MM.1S (cell line): ENCODE data around the gene CYTH3.

ENCODE experiments used
- DNase-seq: peaks from one replicate; pipeline ENCODE4 v3.0.0-alpha.2; 2015
- H2AFZ ChIP-seq: fragments of 300-600 bp; sonication (generic); 2 replicates; pipeline ENCODE4 v1.6.0; 2016; ENCODE audit warnings: antibody characterized with exemption, low read length
- H3F3A ChIP-seq: fragments of 300-600 bp; sonication (generic); 2 replicates; pipeline ENCODE4 v1.6.1; 2016; ENCODE audit warnings: mild to moderate bottlenecking, antibody characterized with exemption, low read length, moderate library complexity, mixed read lengths; ENCODE audit not compliant: insufficient read depth
- H3K27ac ChIP-seq: fragments of 300-600 bp; sonication (generic); 2 replicates; pipeline ENCODE4 v1.5.1; 2016; ENCODE audit warnings: mild to moderate bottlenecking, low read length
- H3K27me3 ChIP-seq: fragments of 300-600 bp; sonication (generic); replicated peaks from 2 replicates; pipeline ENCODE4 v1.6.0; 2016; ENCODE audit warnings: low read length; ENCODE audit not compliant: insufficient read depth
- H3K36me3 ChIP-seq: fragments of 300-600 bp; sonication (generic); replicated peaks from 2 replicates; pipeline ENCODE4 v1.6.1; 2016; ENCODE audit warnings: mild to moderate bottlenecking, low read length, mixed read lengths; ENCODE audit not compliant: insufficient read depth
- H3K4me1 ChIP-seq: fragments of 300-600 bp; sonication (generic); 2 replicates; pipeline ENCODE4 v1.6.1; 2016; ENCODE audit warnings: low read length, mixed read lengths
- H3K4me2 ChIP-seq: fragments of 300-600 bp; sonication (generic); 2 replicates; pipeline ENCODE4 v1.6.0; 2016; ENCODE audit warnings: low read depth, low read length
- H3K4me3 ChIP-seq: fragments of 300-600 bp; sonication (generic); 2 replicates; pipeline ENCODE4 v1.5.1; 2016; ENCODE audit warnings: low read length, mixed read lengths
- H3K79me2 ChIP-seq: fragments of 300-600 bp; sonication (generic); 2 replicates; pipeline ENCODE4 v1.6.1; 2016; ENCODE audit warnings: mixed run types, low read length, mixed read lengths
- H3K9ac ChIP-seq: fragments of 300-600 bp; sonication (generic); 2 replicates; pipeline ENCODE4 v1.6.1; 2016; ENCODE audit warnings: low read length, mixed read lengths
- H3K9me2 ChIP-seq: fragments of 300-600 bp; sonication (generic); replicated peaks from 2 replicates; pipeline ENCODE4 v1.6.1; 2016; ENCODE audit warnings: mild to moderate bottlenecking, low read length, mixed read lengths; ENCODE audit not compliant: insufficient read depth
- H3K9me3 ChIP-seq: fragments of 300-600 bp; sonication (generic); replicated peaks from 2 replicates; pipeline ENCODE4 v1.6.1; 2016; ENCODE audit warnings: mild to moderate bottlenecking, low read length, mixed read lengths; ENCODE audit not compliant: insufficient read depth
- H4K20me1 ChIP-seq: fragments of 300-600 bp; sonication (generic); 2 replicates; pipeline ENCODE4 v1.6.1; 2016; ENCODE audit warnings: mild to moderate bottlenecking, low read length, moderate library complexity, mixed read lengths; ENCODE audit not compliant: insufficient read depth
- EZH2 ChIP-seq: fragments of 300-600 bp; sonication (generic); optimal IDR thresholded peaks from 2 replicates; pipeline ENCODE3; 2017; ENCODE audit warnings: low read depth, mild to moderate bottlenecking, antibody characterized with exemption, low read length, mixed read lengths
- EZH2phosphoT487 ChIP-seq: fragments of 300-600 bp; sonication (generic); IDR thresholded peaks from 2 replicates; pipeline ENCODE4 v1.6.1; 2018; ENCODE audit warnings: antibody characterized with exemption, low read length
- TF ChIP-seq, protein P1 (sequence below): fragments of 300-600 bp; sonication (generic); IDR thresholded peaks from 2 replicates; pipeline ENCODE4 v1.5.1; 2016; ENCODE audit warnings: antibody characterized with exemption, low read length, mixed read lengths

The CYTH3 gene

DNA sequence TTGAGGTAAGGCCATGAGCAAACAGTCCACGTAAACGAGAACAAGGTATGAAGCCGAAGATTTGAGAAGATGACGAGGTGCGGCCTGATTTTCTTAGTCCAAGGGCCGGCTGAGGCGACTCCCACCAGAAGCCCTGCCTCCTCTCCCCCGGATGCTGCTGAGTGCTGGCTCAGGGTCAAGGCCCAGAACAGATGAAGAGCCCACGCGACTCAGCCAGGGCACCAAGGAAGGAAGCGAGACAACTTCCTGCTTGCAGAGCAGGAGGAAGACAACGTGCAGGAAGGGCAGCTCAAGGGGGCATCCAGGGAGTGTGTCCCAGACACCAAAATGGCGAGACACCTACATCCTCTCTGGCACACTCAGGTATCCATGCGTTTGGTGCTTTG lies 99.5 kb downstream of the CYTH3 start:
- H3K36me3 ChIP-seq: 0 out of 2 replicates have a peak, but pooled peaks cover 3% of the 10 kb centered on the region
- no peak overlapping the region for H3K4me3 ChIP-seq
- H3K9ac ChIP-seq: no peak overlapping the region
- no peaks in the 10 kb centered on the region for H4K20me1 ChIP-seq
- H3F3A ChIP-seq: no peaks in the 10 kb centered on the region
- H3K4me2 ChIP-seq: no peak overlapping the region
- DNase-seq: no peak
- no peaks in the 10 kb centered on the region for H3K27me3 ChIP-seq
- no peaks in the 10 kb centered on the region for H3K9me2 ChIP-seq
- no peaks in the 10 kb centered on the region for H3K9me3 ChIP-seq
- TF ChIP-seq EZH2: no peak
- TF ChIP-seq EZH2phosphoT487: no peak
- TF ChIP-seq, protein P1, sequence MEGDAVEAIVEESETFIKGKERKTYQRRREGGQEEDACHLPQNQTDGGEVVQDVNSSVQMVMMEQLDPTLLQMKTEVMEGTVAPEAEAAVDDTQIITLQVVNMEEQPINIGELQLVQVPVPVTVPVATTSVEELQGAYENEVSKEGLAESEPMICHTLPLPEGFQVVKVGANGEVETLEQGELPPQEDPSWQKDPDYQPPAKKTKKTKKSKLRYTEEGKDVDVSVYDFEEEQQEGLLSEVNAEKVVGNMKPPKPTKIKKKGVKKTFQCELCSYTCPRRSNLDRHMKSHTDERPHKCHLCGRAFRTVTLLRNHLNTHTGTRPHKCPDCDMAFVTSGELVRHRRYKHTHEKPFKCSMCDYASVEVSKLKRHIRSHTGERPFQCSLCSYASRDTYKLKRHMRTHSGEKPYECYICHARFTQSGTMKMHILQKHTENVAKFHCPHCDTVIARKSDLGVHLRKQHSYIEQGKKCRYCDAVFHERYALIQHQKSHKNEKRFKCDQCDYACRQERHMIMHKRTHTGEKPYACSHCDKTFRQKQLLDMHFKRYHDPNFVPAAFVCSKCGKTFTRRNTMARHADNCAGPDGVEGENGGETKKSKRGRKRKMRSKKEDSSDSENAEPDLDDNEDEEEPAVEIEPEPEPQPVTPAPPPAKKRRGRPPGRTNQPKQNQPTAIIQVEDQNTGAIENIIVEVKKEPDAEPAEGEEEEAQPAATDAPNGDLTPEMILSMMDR: no peak
- H3K27ac ChIP-seq: no peak overlapping the region
- no peaks in the 10 kb centered on the region for H3K79me2 ChIP-seq
- H3K4me1 ChIP-seq: peaks cover 4% of the 10 kb centered on the region; the same call in 1 of the 2 replicates
- H2AFZ ChIP-seq: no peak overlapping the region

DNA sequence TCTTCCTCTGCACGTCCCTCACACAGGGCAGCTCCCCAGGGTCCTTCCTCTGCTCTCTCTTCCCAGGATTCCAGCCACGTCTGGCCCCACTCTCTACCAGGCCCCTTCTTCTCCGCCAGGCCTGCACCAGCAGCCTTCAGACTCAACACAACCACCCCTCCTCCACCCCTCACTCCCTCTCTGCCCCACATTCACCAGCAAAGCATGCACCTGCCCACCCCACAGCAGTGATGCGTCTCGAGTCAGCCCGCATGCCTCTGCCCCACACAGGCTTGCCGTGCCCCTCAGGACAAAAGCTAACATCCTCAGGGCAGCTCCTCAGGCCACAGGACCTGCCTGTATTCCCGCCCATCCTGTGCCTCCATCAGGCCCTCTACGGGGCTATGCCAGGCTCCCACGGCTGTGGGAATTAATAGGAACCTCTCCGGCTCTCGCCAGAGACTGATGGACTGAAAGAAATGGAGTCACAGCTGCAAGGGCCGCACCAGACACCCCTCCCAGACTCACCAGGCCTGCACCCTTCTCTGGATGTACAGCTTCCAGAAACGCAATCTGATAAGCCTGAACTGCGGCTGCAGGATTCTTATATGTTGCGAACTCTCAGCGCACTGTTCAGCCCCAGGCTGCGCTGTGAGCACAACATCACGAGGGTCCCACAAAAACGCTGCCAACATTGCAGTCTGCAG lies 100.1 kb downstream of the CYTH3 start:
- H3K9me3 ChIP-seq: no peaks in the 10 kb centered on the region
- no peaks in the 10 kb centered on the region for H3K79me2 ChIP-seq
- no peaks in the 10 kb centered on the region for H4K20me1 ChIP-seq
- DNase-seq: no peak
- H3K27me3 ChIP-seq: no peaks in the 10 kb centered on the region
- H3K4me2 ChIP-seq: no peak overlapping the region
- H3K4me1 ChIP-seq: peaks cover 4% of the 10 kb centered on the region; the same call in 1 of the 2 replicates
- no peaks in the 10 kb centered on the region for H3K9me2 ChIP-seq
- no peak overlapping the region for H3K27ac ChIP-seq
- no peak overlapping the region for H3K9ac ChIP-seq
- H3K36me3 ChIP-seq: 0 out of 2 replicates have a peak, but pooled peaks cover 3% of the 10 kb centered on the region
- no peak overlapping the region for H2AFZ ChIP-seq
- H3K4me3 ChIP-seq: no peak overlapping the region
- no peaks in the 10 kb centered on the region for H3F3A ChIP-seq
- TF ChIP-seq, protein P1: no peak
- TF ChIP-seq EZH2 (no peak), EZH2phosphoT487 (no peak)

DNA sequence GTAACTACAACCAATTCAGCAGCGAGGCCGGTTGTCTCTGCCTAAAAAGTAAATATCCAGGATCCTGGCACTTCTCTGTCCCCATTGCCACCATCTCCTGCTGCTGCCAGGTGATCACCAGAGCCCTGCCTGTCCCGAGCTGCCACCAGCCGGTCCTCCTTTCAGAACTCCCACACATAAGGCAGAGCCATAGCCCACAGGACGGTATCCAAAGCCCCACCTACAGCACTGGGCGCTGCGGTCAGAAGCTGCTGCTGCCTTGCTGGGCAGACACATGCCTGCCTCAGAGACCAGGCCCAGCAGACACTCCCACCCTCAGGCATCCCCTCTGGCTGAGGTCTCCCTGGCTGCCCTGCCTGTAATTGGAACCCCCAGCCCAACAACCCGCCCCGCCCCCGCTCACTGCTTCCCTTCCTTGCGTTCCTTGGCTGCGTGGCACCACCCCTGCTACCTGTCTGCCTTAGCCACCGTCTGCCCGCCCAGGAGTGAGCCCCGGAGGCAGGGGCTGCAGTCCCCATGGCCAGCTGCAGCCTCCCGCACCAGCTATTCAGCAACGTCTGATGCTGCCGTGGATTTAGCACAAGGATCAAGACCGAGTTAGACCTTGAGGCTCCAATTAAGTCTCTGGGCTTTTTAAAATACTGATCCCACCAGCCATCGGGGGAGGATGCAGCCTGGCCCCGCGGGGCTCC lies 100.7 kb downstream of the CYTH3 start:
- Histone ChIP-seq H4K20me1 (no peaks in the 10 kb centered on the region), H3K27ac (no peak overlapping the region), H3K9me2 (no peaks in the 10 kb centered on the region), H3K79me2 (no peaks in the 10 kb centered on the region), H3K4me1 (peaks cover 4% of the 10 kb centered on the region; the same call in 1 of the 2 replicates), H3K9ac (no peak overlapping the region), H3F3A (no peaks in the 10 kb centered on the region), H3K4me2 (no peak overlapping the region), H3K36me3 (0 out of 2 replicates have a peak, but pooled peaks cover 2% of the 10 kb centered on the region), H2AFZ (no peak overlapping the region), H3K4me3 (no peak overlapping the region), H3K9me3 (no peaks in the 10 kb centered on the region), H3K27me3 (no peaks in the 10 kb centered on the region)
- DNase-seq: no peak
- TF ChIP-seq, protein P1: no peak
- TF ChIP-seq EZH2phosphoT487: no peak
- TF ChIP-seq EZH2: no peak
